ENCODE data around the gene GRHPR.

GRHPR gene

DNA sequence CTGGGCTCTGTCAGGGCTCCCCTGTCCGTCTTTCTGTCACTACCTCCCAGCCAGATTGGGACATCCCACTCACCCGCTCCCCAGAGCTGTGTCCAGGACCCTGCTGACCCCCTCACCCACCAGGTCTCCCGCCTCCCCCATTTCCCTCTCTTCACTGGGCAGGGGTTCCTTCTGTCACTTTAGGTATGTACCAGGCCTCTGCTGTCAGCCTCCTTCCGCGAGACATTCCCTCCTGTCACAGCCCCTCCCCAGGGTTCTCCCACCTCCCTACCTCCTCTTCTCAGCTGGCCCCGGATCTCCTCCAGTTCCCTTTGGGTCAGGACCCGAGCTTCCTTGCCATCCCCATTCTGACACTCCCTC lies 63.7 kb downstream of the GRHPR start:
- DNase-seq (ENCODE audit: low spot score) = no peak

Data from hematopoietic multipotent progenitor cell treated with erythropoietin and hydrocortisone succinate and interleukin-3 and kit ligand, for 15 days (in vitro differentiated cells).